Neutrophil (primary cell): ENCODE results near the gene C1QTNF5.
A peak's percentile ranks its signal among the peaks of the same experiment; 100 is the strongest.

Source experiments
- H3K27ac ChIP-seq: fragments of 200-600 bp; sonication (generic); 2 replicates; pipeline ENCODE4 v1.5.1; 2016; ENCODE audit warnings: mild to moderate bottlenecking, moderate library complexity
- H3K27me3 ChIP-seq: fragments of 200-600 bp; sonication (generic); 2 replicates; pipeline ENCODE4 v1.6.0; 2016; ENCODE audit warnings: mild to moderate bottlenecking
- H3K36me3 ChIP-seq: fragments of 200-600 bp; sonication (generic); 2 replicates; pipeline ENCODE4 v1.5.1; 2017
- H3K4me1 ChIP-seq, 2 experiments: fragments of 200-600 bp in 1 of 2; sonication (generic) in 1 of 2; 1 replicate in 1 of 2; 2 replicates in 1 of 2; pipeline versions ENCODE4 v1.5.1 to v1.6.1; 2013 to 2016; ENCODE audit warnings: low read depth in 1 of 2, low read length in 1 of 2, mild to moderate bottlenecking in 1 of 2, moderate library complexity in 1 of 2; ENCODE audit not compliant: control insufficient read depth in 1 of 2, insufficient read depth in 1 of 2
- H3K4me3 ChIP-seq, 2 experiments: fragments of 200-600 bp in 1 of 2; sonication (generic) in 1 of 2; 1 replicate in 1 of 2; 2 replicates in 1 of 2; pipeline ENCODE4 v1.5.1; 2013 to 2016; ENCODE audit warnings: low read depth in 1 of 2, low read length in 1 of 2, mild to moderate bottlenecking in 1 of 2, moderate library complexity in 1 of 2
- H3K9me3 ChIP-seq: fragments of 200-600 bp; sonication (generic); 2 replicates; pipeline ENCODE4 v1.5.1; 2016
- TF ChIP-seq, protein P1 (sequence below): fragments of 200-600 bp; sonication (generic); IDR thresholded peaks from 2 replicates; pipeline ENCODE4 v1.5.1; 2016; ENCODE audit warnings: antibody characterized with exemption

C1QTNF5 gene

GRCh38 chr11:119334174-119334930 lies 6.3 kb downstream of the C1QTNF5 start, which contains the start of gene RNF26:
TSS of gene RNF26 (plus strand) at chr11:119334527. CDS start at chr11:119335123, 596 bp downstream.
- Histone ChIP-seq H3K4me3 (peak within 1 kb of the TSS; percentile 87 to 96), H3K36me3 (no peaks in the 10 kb centered on the region), H3K9me3 (no peaks in the 10 kb centered on the region), H3K27me3 (peaks cover 15% of the 10 kb centered on the region), H3K4me1 (peaks cover 24 to 28% of the 10 kb centered on the region in 2 experiments), H3K27ac (peak within 1 kb of the TSS; percentile 66)
- TF ChIP-seq, protein P1, sequence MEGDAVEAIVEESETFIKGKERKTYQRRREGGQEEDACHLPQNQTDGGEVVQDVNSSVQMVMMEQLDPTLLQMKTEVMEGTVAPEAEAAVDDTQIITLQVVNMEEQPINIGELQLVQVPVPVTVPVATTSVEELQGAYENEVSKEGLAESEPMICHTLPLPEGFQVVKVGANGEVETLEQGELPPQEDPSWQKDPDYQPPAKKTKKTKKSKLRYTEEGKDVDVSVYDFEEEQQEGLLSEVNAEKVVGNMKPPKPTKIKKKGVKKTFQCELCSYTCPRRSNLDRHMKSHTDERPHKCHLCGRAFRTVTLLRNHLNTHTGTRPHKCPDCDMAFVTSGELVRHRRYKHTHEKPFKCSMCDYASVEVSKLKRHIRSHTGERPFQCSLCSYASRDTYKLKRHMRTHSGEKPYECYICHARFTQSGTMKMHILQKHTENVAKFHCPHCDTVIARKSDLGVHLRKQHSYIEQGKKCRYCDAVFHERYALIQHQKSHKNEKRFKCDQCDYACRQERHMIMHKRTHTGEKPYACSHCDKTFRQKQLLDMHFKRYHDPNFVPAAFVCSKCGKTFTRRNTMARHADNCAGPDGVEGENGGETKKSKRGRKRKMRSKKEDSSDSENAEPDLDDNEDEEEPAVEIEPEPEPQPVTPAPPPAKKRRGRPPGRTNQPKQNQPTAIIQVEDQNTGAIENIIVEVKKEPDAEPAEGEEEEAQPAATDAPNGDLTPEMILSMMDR, result peak; percentile 10

GRCh38 chr11:119332111-119332765 lies 8.4 kb downstream of the C1QTNF5 start:
- H3K27ac ChIP-seq, result no peak overlapping the region
- TF ChIP-seq, protein P1, result no peak

DNA sequence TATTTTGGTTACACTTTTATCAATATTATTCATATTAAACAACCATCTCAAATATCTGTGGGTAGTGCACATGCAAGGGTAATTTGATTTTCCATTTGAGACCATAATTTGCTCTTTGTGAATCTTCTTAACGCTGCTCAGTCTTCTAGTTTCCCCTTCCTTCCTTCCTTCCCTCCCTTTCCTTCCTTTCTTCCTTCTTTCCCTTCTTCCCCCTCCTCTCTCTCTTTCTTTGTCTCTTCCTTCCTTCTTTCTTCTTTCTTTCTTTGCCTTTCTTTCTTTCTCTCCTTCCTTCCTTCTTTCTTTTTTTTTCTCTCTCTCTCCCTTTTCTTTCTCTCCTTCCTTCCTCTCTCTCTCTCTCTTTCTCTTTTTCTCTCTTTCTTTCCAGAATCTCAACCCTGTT lies 10.4 kb downstream of the C1QTNF5 start:
- no peaks in the 10 kb centered on the region for H3K9me3 ChIP-seq
- TF ChIP-seq, protein P1, result no peak
- no peaks in the 10 kb centered on the region for H3K36me3 ChIP-seq
- H3K4me1 ChIP-seq, result peaks cover 18 to 26% of the 10 kb centered on the region in 2 experiments
- H3K4me3 ChIP-seq, result no peak overlapping the region
- H3K27ac ChIP-seq, result no peak overlapping the region
- peaks cover 11% of the 10 kb centered on the region for H3K27me3 ChIP-seq

More at GRCh38 chr11:119332111-119332765, 8.4 kb downstream of the C1QTNF5 start:
- Histone ChIP-seq H3K4me1 (peaks cover 19 to 28% of the 10 kb centered on the region in 2 experiments), H3K9me3 (no peaks in the 10 kb centered on the region), H3K4me3 (no peak overlapping the region), H3K27me3 (peaks cover 11% of the 10 kb centered on the region), H3K36me3 (no peaks in the 10 kb centered on the region)

DNA sequence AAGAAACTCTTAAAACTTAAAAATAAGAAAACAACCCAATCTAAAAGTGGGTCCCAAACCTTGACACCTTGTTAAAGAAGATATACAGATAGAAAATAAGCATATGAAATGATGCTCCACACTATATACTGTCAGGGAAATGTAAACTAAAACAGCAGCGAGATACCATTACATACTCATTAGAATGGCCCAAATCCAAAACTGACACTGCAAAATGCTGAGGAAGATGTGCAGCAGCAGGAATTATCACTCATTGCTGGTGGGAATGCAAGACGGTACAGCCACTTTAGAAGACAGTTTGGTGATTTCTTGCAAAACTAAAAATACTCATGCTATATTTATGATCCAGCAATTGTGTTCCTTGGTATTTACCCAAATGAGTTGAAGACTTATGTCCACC lies 11.4 kb downstream of the C1QTNF5 start:
- H3K4me1 ChIP-seq, result peaks cover 10 to 19% of the 10 kb centered on the region in 2 experiments
- H3K36me3 ChIP-seq, result no peaks in the 10 kb centered on the region
- H3K4me3 ChIP-seq, result no peak overlapping the region
- no peak overlapping the region for H3K27ac ChIP-seq
- TF ChIP-seq, protein P1, result no peak
- H3K9me3 ChIP-seq, result no peaks in the 10 kb centered on the region
- H3K27me3 ChIP-seq, result peaks cover 11% of the 10 kb centered on the region

DNA sequence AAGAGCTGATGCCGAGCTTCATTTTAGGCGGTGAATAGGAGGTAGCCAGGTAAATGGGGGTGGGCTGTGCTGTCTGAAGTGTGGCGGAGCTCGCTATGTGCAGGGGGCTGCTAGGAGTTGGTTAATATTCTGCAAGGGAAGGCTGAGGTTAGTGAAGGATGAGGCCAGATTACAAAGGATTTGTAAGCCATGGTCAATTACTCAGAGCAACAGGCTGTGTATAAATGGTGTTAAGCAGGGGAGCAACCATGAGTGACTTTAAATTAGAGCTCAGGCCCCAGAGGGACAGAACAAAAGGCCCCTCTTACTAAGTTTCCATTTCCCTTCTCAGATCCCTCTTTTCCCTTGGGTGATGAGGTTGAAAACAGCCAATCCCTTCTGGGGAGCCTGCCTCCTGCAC lies 16.5 kb downstream of the C1QTNF5 start:
- no peak overlapping the region for H3K27ac ChIP-seq
- no peaks in the 10 kb centered on the region for H3K36me3 ChIP-seq
- H3K4me3 ChIP-seq, result no peak overlapping the region
- H3K4me1 ChIP-seq, result peaks cover 18 to 21% of the 10 kb centered on the region in 2 experiments
- no peaks in the 10 kb centered on the region for H3K9me3 ChIP-seq
- peaks cover 54% of the 10 kb centered on the region for H3K27me3 ChIP-seq
- TF ChIP-seq, protein P1, result no peak
